ENCODE results near the gene OR51E1.

Gene OR51E1

DNA sequence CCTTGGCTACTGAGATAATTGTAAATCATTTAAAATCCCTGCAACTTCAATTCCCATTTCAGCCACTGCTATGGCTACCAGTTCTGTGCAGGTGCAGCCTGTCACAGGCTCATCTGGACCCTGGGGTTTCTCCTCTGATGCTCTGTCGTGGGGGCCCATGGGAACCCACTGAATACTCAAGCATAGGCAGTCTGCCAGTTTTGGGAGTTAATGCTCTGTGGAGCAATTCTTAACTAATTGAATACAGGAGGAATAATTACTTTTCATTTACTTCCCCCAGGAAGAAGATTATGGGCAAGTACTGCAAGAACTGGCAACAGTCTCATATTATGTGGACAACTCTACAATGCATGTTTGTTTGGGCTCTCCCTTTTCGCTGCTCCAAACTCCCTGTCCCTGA, 28.0 kb downstream of the OR51E1 start:
- ATAC-seq = no peak
- TF ChIP-seq, protein P1, sequence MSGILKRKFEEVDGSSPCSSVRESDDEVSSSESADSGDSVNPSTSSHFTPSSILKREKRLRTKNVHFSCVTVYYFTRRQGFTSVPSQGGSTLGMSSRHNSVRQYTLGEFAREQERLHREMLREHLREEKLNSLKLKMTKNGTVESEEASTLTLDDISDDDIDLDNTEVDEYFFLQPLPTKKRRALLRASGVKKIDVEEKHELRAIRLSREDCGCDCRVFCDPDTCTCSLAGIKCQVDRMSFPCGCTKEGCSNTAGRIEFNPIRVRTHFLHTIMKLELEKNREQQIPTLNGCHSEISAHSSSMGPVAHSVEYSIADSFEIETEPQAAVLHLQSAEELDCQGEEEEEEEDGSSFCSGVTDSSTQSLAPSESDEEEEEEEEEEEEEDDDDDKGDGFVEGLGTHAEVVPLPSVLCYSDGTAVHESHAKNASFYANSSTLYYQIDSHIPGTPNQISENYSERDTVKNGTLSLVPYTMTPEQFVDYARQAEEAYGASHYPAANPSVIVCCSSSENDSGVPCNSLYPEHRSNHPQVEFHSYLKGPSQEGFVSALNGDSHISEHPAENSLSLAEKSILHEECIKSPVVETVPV (CRISPR knock-in tag; IDR thresholded peaks at IDR 0.05) = no peak
- no peak for TF ChIP-seq TCF4 (CRISPR knock-in tag; IDR thresholded peaks at IDR 0.05; ENCODE audit: borderline replicate concordance)

DNA sequence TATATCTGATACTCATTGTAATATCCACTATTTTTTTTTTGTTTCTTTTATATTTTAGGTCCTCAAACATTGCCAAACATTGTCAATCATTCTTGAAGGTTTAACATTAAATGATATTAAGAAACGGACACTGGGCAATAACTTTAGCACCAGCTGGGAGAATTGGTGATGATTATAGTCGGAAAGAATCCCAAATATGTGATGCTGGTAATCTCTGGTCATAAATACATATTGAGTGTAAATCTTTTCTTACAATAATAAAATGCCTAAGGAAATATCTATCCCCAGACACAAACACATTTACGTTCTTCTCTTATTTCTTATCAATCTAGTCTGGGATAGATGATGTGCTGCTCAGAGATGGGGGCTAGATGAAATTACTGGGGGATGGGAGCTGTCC, 28.7 kb downstream of the OR51E1 start:
- ATAC-seq = no peak
- TF ChIP-seq CSDC2 (CRISPR knock-in tag; IDR thresholded peaks at IDR 0.05) (no peak), ZFP30 (CRISPR knock-in tag; IDR thresholded peaks at IDR 0.05) (no peak), ZNF70 (CRISPR knock-in tag; IDR thresholded peaks at IDR 0.05) (no peak), GLIS3 (CRISPR knock-in tag; IDR thresholded peaks at IDR 0.05) (no peak)
- TF ChIP-seq, protein P2, sequence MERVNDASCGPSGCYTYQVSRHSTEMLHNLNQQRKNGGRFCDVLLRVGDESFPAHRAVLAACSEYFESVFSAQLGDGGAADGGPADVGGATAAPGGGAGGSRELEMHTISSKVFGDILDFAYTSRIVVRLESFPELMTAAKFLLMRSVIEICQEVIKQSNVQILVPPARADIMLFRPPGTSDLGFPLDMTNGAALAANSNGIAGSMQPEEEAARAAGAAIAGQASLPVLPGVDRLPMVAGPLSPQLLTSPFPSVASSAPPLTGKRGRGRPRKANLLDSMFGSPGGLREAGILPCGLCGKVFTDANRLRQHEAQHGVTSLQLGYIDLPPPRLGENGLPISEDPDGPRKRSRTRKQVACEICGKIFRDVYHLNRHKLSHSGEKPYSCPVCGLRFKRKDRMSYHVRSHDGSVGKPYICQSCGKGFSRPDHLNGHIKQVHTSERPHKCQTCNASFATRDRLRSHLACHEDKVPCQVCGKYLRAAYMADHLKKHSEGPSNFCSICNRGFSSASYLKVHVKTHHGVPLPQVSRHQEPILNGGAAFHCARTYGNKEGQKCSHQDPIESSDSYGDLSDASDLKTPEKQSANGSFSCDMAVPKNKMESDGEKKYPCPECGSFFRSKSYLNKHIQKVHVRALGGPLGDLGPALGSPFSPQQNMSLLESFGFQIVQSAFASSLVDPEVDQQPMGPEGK (CRISPR knock-in tag; IDR thresholded peaks at IDR 0.05; ENCODE audit: borderline replicate concordance) = no peak

DNA sequence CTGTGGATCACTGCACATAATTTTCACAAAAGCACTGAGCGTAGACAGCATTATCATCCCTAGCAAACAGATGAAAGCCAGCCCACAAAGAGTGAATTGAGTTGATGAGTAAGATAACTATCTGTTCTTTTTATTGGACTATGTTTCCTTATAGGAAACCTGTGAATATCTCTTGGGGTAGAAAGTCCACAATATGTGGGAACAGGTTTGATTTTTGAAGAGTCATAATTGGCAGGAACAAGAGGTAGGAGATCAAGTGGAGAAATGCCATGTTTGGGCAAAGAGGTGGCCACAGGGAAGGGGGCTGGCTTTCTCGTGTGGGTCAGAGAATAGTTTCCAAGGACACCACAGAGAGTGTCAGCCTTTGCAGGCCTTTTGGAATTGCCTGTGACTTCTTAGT, 30.0 kb downstream of the OR51E1 start:
- TF ChIP-seq, protein P3, sequence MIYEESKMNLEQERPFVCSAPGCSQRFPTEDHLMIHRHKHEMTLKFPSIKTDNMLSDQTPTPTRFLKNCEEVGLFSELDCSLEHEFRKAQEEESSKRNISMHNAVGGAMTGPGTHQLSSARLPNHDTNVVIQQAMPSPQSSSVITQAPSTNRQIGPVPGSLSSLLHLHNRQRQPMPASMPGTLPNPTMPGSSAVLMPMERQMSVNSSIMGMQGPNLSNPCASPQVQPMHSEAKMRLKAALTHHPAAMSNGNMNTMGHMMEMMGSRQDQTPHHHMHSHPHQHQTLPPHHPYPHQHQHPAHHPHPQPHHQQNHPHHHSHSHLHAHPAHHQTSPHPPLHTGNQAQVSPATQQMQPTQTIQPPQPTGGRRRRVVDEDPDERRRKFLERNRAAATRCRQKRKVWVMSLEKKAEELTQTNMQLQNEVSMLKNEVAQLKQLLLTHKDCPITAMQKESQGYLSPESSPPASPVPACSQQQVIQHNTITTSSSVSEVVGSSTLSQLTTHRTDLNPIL (CRISPR knock-in tag; IDR thresholded peaks at IDR 0.05; ENCODE audit: low read depth) = no peak
- no peak for TF ChIP-seq TOX (CRISPR knock-in tag; IDR thresholded peaks at IDR 0.05; ENCODE audit: borderline replicate concordance)
- no peak for TF ChIP-seq ISL1 (CRISPR knock-in tag; IDR thresholded peaks at IDR 0.05)
- TF ChIP-seq SNAI2 (CRISPR knock-in tag; IDR thresholded peaks at IDR 0.05) = no peak
- TF ChIP-seq, protein P4, sequence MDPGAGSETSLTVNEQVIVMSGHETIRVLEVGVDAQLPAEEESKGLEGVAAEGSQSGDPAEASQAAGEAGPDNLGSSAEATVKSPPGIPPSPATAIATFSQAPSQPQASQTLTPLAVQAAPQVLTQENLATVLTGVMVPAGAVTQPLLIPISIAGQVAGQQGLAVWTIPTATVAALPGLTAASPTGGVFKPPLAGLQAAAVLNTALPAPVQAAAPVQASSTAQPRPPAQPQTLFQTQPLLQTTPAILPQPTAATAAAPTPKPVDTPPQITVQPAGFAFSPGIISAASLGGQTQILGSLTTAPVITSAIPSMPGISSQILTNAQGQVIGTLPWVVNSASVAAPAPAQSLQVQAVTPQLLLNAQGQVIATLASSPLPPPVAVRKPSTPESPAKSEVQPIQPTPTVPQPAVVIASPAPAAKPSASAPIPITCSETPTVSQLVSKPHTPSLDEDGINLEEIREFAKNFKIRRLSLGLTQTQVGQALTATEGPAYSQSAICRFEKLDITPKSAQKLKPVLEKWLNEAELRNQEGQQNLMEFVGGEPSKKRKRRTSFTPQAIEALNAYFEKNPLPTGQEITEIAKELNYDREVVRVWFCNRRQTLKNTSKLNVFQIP (CRISPR knock-in tag; IDR thresholded peaks at IDR 0.05; ENCODE audit: borderline replicate concordance, low read depth) = no peak
- no peak for TF ChIP-seq ZNF565 (CRISPR knock-in tag; conservative IDR thresholded peaks at IDR 0.05; ENCODE audit: low read depth)
- TF ChIP-seq GLIS3 (CRISPR knock-in tag; IDR thresholded peaks at IDR 0.05) = no peak
- no peak for TF ChIP-seq ARNTL (CRISPR knock-in tag; IDR thresholded peaks at IDR 0.05; ENCODE audit: borderline replicate concordance, low read depth)
- no peak for TF ChIP-seq ZNF70 (CRISPR knock-in tag; IDR thresholded peaks at IDR 0.05)
- TF ChIP-seq PPARA (CRISPR knock-in tag; IDR thresholded peaks at IDR 0.05; ENCODE audit: borderline replicate concordance) = no peak
- no peak for TF ChIP-seq ESRRG (CRISPR knock-in tag; IDR thresholded peaks at IDR 0.05)
- TF ChIP-seq ZFP30 (CRISPR knock-in tag; IDR thresholded peaks at IDR 0.05) = no peak
- no peak for ATAC-seq

DNA sequence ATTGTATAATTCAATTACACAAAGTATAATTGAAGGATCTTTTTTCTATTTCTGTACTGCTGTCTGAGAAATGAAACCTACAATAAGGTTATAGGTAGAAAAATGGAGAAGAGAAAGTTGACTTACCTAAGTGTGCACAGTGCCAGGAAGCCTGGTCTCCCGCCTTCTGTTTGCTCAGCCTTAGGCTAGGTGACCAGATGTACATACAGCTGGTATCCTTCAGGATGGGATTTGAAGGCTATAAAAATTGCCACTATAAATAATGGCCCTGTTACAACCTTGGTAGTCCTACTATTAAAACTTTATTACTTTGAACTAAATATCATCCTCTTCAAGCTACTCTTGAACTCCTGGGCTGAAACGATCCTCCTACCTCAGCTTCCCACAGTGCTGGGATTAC, 34.2 kb downstream of the OR51E1 start:
- TF ChIP-seq TCF4 (CRISPR knock-in tag; IDR thresholded peaks at IDR 0.05; ENCODE audit: borderline replicate concordance) (no peak), ISL1 (CRISPR knock-in tag; IDR thresholded peaks at IDR 0.05) (no peak), ZC3H10 (CRISPR knock-in tag; IDR thresholded peaks at IDR 0.05) (no peak), GLIS3 (CRISPR knock-in tag; IDR thresholded peaks at IDR 0.05) (no peak), ESRRG (CRISPR knock-in tag; IDR thresholded peaks at IDR 0.05) (no peak), OSR1 (CRISPR knock-in tag; IDR thresholded peaks at IDR 0.05) (no peak), RARB (CRISPR knock-in tag; IDR thresholded peaks at IDR 0.05) (no peak), ZNF70 (CRISPR knock-in tag; IDR thresholded peaks at IDR 0.05) (no peak), ZFP3 (CRISPR knock-in tag; IDR thresholded peaks at IDR 0.05) (no peak), ZNF565 (CRISPR knock-in tag; conservative IDR thresholded peaks at IDR 0.05; ENCODE audit: low read depth) (no peak)
- TF ChIP-seq, protein P1 (CRISPR knock-in tag; IDR thresholded peaks at IDR 0.05) = no peak
- TF ChIP-seq, protein P2 (CRISPR knock-in tag; IDR thresholded peaks at IDR 0.05; ENCODE audit: borderline replicate concordance) = no peak
- no peak for ATAC-seq

Measured in SK-N-SH treated with all-trans-retinoic acid at 6 μM for 48 hours (cell line).